NCI-H146 treated with DMSO at 0.1 percent for 48 hours (cell line): Measurements from ENCODE around the gene BCKDHA.
A peak's percentile ranks its signal among the peaks of the same experiment; 100 is the strongest.
"Not testable (repeated sequence)": the region's sequence is repeated elsewhere in the genome, so short reads cannot be mapped to it uniquely, and the experiment has no call there.

Experiments used
- DNase-seq: peaks from one replicate; lab custom pipeline; 2025; ENCODE audit not compliant: unreplicated experiment; lab: John Stamatoyannopoulos, UW

The BCKDHA gene

DNA sequence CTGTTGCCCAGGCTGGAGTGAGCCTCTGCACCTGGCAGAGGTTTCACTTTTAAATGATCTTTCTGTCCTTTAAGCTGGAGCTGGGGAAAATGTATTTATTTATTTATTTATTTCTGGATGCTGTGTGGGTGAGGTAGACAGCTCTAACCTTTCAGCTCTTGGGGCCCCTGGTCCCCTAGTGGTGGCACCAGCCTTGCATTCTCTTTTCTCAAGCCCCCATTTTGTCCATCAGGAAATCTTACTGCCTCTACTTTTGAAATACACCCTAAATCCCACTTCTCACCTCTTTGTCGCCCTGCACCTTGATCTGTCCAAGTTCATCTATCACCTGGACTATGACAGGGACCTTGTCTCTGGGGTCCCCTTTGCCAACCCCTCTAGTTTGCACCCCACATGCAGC, 31.5 kb upstream of the BCKDHA start:
- DNase-seq: no peak

- no peak for DNase-seq
These were observed 29.7 kb upstream of the BCKDHA start for GRCh38 chr19:41367848-41368301.

DNA sequence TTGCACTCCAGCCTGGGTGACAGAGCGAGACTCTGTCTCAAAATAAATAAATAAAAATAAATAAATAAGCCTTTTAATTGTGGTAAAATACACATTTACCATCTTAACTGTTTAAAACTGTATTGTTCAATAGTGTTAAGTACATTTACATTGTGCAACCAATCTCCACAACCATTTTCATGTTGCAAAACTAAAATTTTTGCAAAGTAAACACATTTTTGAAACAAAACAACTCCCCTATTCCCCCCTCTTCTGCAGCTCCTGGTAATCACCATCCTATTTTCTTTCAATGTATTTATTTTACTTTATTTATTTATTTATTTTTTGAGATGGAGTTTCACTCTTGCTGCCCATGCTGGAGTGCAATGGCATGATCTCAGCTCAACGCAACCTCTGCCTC, 27.8 kb upstream of the BCKDHA start:
- no peak for DNase-seq

DNA sequence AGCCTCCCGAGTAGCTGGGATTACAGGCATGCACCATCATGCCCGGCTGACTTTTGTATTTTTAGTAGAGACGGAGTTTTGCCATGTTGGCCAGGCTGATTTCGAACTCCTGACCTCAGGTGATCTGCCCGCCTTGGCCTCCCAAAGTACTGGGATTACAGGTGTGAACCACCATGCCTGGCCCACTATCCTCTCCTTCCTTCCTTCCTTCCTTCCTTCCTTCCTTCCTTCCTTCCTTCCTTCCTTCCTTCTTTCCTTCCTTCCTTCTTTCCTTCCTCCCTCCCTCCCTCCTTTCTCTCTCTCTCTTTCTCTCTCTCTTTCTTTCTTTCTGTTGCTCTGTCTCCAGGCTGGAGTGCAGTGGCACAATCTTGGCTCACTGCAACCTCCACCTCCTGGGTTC, 26.5 kb upstream of the BCKDHA start:
- DNase-seq: not testable (repeated sequence)

DNA sequence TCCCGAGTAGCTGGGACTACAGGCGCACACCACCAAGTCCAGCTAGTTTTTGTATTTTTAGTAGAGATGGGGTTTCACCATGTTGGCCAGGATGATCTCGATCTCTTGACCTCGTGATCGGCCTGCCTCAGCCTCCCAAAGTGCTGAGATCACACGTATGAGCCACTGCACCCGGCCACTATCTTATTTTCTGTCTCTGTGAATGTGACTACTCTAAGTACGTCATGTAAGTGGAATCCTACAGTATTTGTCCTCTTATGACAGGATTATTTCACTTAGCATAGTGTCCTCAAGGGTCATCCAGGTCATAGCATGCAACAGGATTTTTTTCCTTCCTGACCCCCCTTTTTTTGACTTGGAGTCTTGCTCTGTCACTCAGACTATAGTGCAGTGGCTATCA, 26.1 kb upstream of the BCKDHA start:
- no peak for DNase-seq

DNA sequence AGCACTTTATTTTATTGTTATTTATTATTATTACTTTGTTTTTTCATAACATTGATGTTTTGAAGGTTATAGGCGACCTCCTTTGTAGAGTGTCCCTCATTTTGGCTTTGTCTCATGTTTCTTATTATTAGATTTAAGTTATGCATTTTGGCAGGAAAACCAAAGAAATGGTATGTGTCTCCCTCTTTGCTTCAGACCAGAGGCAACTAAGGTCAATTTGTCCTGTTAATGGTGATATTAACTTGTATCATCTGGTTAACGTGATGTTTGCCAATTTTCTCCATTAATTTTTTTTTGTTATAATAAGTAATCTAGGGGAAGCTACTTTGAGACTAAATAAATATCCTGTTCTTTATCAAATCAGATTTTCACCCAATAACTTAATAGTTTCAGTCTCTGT, 25.1 kb upstream of the BCKDHA start:
- DNase-seq: no peak

DNA sequence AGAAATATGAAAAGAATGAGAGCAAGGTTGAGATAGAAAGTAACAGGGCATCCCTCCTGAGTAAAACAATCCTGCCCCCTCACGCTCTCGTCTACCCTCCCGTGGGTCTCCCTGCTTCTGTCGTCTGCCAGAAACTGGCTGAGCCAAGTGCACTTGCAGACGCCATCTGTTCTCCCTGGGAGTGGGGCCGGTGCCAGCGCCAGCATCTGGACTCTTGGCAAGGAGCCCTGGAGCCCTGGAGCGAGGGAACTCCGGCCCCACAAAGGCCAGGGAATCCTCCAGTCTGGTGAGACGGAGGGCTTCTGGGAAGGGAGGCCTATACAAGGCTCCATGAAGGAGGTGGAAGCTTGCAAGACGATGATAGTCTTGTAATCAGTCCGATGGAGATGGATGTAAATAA, 23.6 kb upstream of the BCKDHA start:
- DNase-seq: peak; percentile 36

GRCh38 chr19:41376241-41376997, 21.2 kb upstream of the BCKDHA start, which contains the start of gene TMEM91:
TSS of gene TMEM91 (plus strand) at chr19:41376533. CDS start at chr19:41378310, 1,777 bp downstream.
- no peak for DNase-seq

DNA sequence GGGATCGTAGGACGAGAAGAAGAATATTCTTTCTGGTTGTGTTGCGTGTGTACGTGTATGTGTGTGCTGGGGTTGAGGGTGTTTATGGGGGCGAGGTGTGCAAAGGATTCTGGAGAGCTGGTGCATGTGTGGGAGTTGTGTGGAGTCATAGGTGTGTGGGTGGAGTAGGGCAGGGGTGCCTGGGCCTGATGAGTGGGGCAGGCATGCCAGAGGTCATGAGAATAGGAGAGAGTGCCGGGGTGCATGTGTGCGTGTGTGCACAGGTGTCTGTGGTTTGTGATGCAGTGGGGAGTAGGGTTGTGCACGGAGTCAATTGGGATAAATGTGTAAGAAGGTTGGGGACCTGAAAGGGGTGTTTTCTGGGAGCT, 20.6 kb upstream of the BCKDHA start:
- DNase-seq: no peak

- DNase-seq: no peak
These were observed 19.5 kb upstream of the BCKDHA start for GRCh38 chr19:41377977-41378709.

- DNase-seq: not testable (repeated sequence)
These were observed 16.1 kb upstream of the BCKDHA start for GRCh38 chr19:41381536-41381935.

- no peak for DNase-seq
These were observed 13.3 kb upstream of the BCKDHA start for GRCh38 chr19:41384351-41384750.

DNA sequence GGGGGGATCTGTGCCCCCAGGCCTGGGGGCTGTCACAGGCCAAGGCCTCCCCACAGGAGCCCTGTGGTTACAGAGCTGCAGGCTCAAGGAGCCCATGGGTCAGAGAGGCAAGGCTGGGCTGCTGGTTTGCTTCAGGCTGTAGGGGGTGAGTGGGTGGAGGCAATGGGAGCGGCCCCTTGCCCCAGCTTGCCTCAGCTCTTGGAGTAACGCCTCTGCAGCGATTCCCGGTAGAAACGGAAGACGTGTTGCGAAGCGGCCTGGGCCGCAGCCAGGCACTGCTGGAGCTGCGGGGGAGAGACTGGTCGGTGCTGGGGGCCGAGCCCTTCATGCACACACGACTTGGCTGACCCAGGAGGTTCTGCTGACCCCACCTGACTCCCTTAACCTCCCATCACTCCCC, 11.2 kb upstream of the BCKDHA start:
- no peak for DNase-seq

DNA sequence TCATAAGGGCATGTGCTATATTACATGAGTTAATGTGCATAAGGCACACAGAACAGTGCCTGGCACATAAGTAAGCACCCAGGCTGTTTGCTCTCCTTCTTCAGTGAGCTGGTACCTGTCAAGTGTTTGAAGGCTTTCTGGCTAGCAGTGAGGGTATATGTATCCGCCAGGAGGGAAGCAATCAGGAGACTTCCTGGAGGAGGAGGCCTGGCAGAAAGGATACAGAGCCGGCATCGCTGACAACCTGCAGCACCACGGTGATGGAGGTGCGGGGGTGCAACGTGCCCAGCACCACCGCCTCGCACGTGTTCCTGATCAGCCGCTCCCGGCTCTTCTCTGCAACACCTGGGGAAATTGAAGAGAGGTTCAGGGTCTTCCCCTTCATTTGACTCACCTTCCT, 6.0 kb upstream of the BCKDHA start:
- no peak for DNase-seq

DNA sequence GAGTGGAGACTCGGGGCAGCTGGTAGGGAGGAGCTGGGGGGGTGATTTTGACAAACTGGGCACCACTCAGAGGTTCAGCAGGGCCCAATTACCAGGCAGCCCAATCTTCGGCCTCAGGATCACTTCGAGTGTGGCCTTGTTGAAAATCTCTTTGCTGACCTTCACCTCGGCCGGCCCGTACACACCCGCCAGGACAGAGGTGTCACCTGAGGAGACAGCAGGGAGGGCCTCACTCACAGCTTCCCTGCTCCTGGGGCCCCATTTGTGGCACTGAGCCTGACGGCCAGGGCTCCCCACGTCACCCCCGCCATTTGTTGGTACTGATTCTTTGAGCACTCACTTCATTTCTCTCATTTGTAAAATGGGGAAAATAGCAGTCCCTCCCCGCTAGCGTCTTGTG, 4.8 kb upstream of the BCKDHA start:
- DNase-seq: no peak

DNA sequence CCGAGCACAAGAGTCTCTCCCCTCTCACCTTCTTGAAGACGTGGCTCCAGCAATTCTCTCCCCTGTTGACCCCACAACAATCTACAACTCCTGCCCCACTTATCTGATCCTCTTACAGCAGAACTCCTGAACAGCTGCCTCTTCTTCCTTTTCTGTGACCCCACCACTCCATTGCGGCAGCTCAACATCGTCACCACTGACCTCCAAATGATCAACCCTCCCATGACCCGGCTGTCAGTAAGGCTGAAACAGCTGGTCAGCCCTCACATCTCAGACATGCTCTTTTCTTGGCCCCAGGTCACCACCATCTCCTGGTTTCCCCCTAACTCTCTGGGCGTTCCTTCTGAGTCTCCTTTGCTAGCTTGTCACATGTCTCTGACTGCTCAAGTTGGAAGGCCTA, 2.3 kb upstream of the BCKDHA start:
- DNase-seq: no peak

GRCh38 chr19:41398050-41398418, 416 bp downstream of the BCKDHA start:
- no peak for DNase-seq

GRCh38 chr19:41398598-41398997, 980 bp downstream of the BCKDHA start:
- DNase-seq: no peak

DNA sequence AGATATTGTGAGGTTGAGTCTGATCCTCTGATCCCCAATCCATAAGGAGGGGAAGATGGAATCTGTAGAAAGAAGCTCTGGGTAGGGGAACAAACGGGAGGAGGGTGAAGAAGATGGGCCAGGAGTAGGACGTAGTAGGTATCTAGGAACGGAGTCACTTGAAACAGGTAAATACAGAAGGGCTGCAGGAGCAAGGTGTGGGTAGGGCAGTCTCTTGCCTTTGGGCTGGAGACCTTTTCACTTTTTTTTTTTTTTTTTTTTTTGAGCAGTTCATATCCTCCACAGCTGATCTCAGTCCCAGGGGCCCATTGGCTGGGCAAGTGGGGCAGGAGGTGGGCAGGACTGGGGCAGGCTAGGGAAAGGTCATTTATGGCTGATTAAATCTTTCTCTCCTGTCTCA, 1.5 kb downstream of the BCKDHA start:
- DNase-seq: no peak

GRCh38 chr19:41399525-41399924, 1.9 kb downstream of the BCKDHA start:
- DNase-seq: no peak

DNA sequence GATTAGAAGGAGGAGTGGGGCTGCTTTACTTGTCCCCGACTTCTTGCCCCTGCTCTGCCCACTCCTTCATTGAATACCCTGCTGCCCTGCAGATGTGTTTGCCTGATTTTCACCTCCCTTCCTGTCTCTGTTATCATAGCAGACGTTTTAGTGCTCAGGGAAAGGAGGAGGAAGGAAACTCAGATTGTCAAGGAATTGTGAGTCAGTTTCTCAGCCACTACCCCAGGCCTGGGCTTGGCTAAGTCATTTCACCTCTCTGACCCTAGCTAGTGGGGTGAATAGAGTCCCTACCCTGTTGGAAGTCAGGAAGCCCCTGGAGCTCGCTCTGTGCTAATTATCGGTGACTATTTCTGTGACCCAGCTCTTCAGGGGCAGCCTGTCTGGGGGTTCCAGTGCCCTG, 3.9 kb downstream of the BCKDHA start:
- no peak for DNase-seq

GRCh38 chr19:41402010-41402409, 4.4 kb downstream of the BCKDHA start:
- DNase-seq: no peak
